CD4-positive, alpha-beta T cell treated with Interleukin-12 subunit alpha and Interleukin-12 subunit beta, for 1 hour (primary cell): ENCODE results near the gene SEMA4G.

Experiments used
- DNase-seq: peaks from one replicate; pipeline ENCODE4 v3.0.0-alpha.2; 2020

The SEMA4G gene

GRCh38 chr10:100993986-100994708 is 24.8 kb downstream of the SEMA4G start:
- no peak for DNase-seq

GRCh38 chr10:100995181-100995580 is 25.9 kb downstream of the SEMA4G start:
- no peak for DNase-seq

- DNase-seq, result peak; percentile 32
Observed at GRCh38 chr10:100996678-100997359, 27.5 kb downstream of the SEMA4G start.

GRCh38 chr10:100997360-100998182 is 28.3 kb downstream of the SEMA4G start:
- DNase-seq, result peak; percentile 70

- DNase-seq, result peak; percentile 68
Observed at GRCh38 chr10:100998183-100998990, 29.1 kb downstream of the SEMA4G start.

- peak; percentile 83 for DNase-seq
Observed at GRCh38 chr10:100998991-100999741, 29.9 kb downstream of the SEMA4G start.

- no peak for DNase-seq
Observed at GRCh38 chr10:100999742-101000126, 30.4 kb downstream of the SEMA4G start, which contains the start of gene LZTS2. LZTS2 (plus strand) TSS chr10:100999808; CDS start chr10:101002539, 2,731 bp downstream.

- DNase-seq, result no peak
Observed at GRCh38 chr10:101000127-101000914, 31.0 kb downstream of the SEMA4G start.

GRCh38 chr10:101000915-101001658 is 31.8 kb downstream of the SEMA4G start:
- no peak for DNase-seq

GRCh38 chr10:101001659-101002035 is 32.3 kb downstream of the SEMA4G start:
- DNase-seq, result no peak

GRCh38 chr10:101002456-101002855 is 33.2 kb downstream of the SEMA4G start:
- DNase-seq, result no peak

GRCh38 chr10:101003639-101004206 is 34.4 kb downstream of the SEMA4G start:
- no peak for DNase-seq

GRCh38 chr10:101005361-101005760 is 36.1 kb downstream of the SEMA4G start:
- DNase-seq, result no peak

- DNase-seq, result no peak
Observed at GRCh38 chr10:101005869-101006567, 36.7 kb downstream of the SEMA4G start.

- no peak for DNase-seq
Observed at GRCh38 chr10:101006593-101007098, 37.3 kb downstream of the SEMA4G start.

- no peak for DNase-seq
Observed at GRCh38 chr10:101007099-101007711, 37.9 kb downstream of the SEMA4G start.

- DNase-seq, result no peak
Observed at GRCh38 chr10:101007915-101008822, 38.9 kb downstream of the SEMA4G start.
